Inflammatory macrophage treated with lipopolysaccharide for 4 hours (primary cell): ENCODE data around the gene TGM1.
"Not testable (repeated sequence)": the region's sequence is repeated elsewhere in the genome, so short reads cannot be mapped to it uniquely, and the experiment has no call there.

Source experiments
- DNase-seq: peaks from one replicate; pipeline ENCODE4 v3.0.0-alpha.2; 2020

TGM1 gene

GRCh38 chr14:24232121-24232644 is 30.8 kb downstream of the TGM1 start, which contains the start of gene NEDD8:
NEDD8 (minus strand) TSS chr14:24232367; CDS start chr14:24232267, 100 bp downstream.
- DNase-seq = peak; percentile 99

- no peak for DNase-seq
These were observed 31.5 kb downstream of the TGM1 start for GRCh38 chr14:24231263-24232120.

- DNase-seq = no peak
These were observed 34.1 kb downstream of the TGM1 start for GRCh38 chr14:24228902-24229301.

GRCh38 chr14:24226473-24226872 is 36.5 kb downstream of the TGM1 start:
- DNase-seq = no peak

- DNase-seq = no peak
These were observed 38.3 kb downstream of the TGM1 start for GRCh38 chr14:24224618-24225071.

- not testable (repeated sequence) for DNase-seq
These were observed 40.0 kb downstream of the TGM1 start for GRCh38 chr14:24222987-24223386.

GRCh38 chr14:24219521-24219920 is 43.5 kb downstream of the TGM1 start:
- no peak for DNase-seq

GRCh38 chr14:24219080-24219479 is 43.9 kb downstream of the TGM1 start:
- no peak for DNase-seq

GRCh38 chr14:24216876-24217275 is 46.1 kb downstream of the TGM1 start:
- not testable (repeated sequence) for DNase-seq

- no peak for DNase-seq
These were observed 46.7 kb downstream of the TGM1 start for GRCh38 chr14:24216345-24216699.

- DNase-seq = peak; percentile 92
These were observed 47.3 kb downstream of the TGM1 start, which contains the start of gene MDP1 for GRCh38 chr14:24215495-24216344. MDP1 (minus strand) TSS chr14:24216066; CDS start chr14:24215955, 111 bp downstream.

GRCh38 chr14:24213866-24214662 is 48.9 kb downstream of the TGM1 start:
- no peak for DNase-seq

GRCh38 chr14:24212924-24213865 is 49.8 kb downstream of the TGM1 start, which contains the start of gene CHMP4A:
CHMP4A (minus strand) TSS chr14:24213488; CDS start chr14:24213439, 49 bp downstream.
- DNase-seq = peak; percentile 99

GRCh38 chr14:24211311-24211710 is 51.7 kb downstream of the TGM1 start:
- DNase-seq = no peak

- no peak for DNase-seq
These were observed 55.4 kb downstream of the TGM1 start for GRCh38 chr14:24207625-24208024.

- DNase-seq = no peak
These were observed 55.8 kb downstream of the TGM1 start for GRCh38 chr14:24207104-24207551.

GRCh38 chr14:24206260-24207103 is 56.5 kb downstream of the TGM1 start:
- DNase-seq = no peak

GRCh38 chr14:24204163-24205146 is 58.5 kb downstream of the TGM1 start:
- DNase-seq = no peak
